ENCODE measurements around the gene MCAM. TPM values are rescaled to one million over a fixed set of nuclear protein-coding genes. Genes with fewer than 3 reads are reported as not detected.

The MCAM gene
- total and polyA plus RNA-seq, 3 donors from 2014 or later = 39.1 to 45.1 (median 43.1) TPM

DNA sequence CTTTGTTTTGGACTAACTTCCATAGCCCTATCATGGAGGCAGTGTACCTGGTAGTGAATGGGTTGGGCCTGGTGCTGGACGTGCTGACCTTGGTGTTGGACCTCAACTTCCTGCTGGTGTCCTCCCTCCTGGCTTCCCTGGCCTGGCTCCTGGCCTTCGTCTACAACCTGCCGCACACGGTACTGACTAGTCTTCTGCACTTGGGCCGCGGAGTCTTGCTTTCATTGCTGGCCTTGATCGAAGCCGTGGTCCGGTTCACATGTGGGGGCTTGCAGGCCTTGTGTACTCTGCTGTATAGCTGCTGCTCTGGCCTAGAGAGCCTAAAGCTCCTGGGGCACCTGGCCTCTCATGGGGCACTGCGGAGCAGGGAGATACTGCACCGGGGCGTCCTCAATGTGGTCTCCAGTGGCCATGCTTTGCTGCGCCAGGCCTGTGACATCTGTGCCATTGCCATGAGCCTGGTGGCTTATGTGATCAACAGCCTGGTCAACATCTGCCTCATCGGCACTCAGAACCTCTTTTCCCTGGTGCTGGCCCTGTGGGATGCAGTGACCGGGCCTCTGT lies 18.2 kb upstream of the MCAM start:
- Histone ChIP-seq H3K27ac (peak overlapping the region; percentile 60 to 92), H3K27me3 (no peaks in the 10 kb centered on the region), H3K4me1 (peaks cover 23% of the 10 kb centered on the region), H3K9me3 (no peaks in the 10 kb centered on the region), H3K4me3 (peak overlapping the region; percentile 70 to 95), H3K36me3 (ENCODE audit: low read depth, missing control alignments) (no peaks in the 10 kb centered on the region)
- intact Hi-C loops (cut with DNase I; ENCODE audit: low total_unique reads) = no loop called here
- TF ChIP-seq, protein P1, sequence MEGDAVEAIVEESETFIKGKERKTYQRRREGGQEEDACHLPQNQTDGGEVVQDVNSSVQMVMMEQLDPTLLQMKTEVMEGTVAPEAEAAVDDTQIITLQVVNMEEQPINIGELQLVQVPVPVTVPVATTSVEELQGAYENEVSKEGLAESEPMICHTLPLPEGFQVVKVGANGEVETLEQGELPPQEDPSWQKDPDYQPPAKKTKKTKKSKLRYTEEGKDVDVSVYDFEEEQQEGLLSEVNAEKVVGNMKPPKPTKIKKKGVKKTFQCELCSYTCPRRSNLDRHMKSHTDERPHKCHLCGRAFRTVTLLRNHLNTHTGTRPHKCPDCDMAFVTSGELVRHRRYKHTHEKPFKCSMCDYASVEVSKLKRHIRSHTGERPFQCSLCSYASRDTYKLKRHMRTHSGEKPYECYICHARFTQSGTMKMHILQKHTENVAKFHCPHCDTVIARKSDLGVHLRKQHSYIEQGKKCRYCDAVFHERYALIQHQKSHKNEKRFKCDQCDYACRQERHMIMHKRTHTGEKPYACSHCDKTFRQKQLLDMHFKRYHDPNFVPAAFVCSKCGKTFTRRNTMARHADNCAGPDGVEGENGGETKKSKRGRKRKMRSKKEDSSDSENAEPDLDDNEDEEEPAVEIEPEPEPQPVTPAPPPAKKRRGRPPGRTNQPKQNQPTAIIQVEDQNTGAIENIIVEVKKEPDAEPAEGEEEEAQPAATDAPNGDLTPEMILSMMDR (IDR thresholded peaks at IDR 0.05) = no peak
- no peak for TF ChIP-seq POLR2A (IDR thresholded peaks at IDR 0.05)
- DNase-seq = no peak
- 42 to 57% methylated on average over 8 to 15 of the region's 15 CpGs for WGBS, 2 donors

DNA sequence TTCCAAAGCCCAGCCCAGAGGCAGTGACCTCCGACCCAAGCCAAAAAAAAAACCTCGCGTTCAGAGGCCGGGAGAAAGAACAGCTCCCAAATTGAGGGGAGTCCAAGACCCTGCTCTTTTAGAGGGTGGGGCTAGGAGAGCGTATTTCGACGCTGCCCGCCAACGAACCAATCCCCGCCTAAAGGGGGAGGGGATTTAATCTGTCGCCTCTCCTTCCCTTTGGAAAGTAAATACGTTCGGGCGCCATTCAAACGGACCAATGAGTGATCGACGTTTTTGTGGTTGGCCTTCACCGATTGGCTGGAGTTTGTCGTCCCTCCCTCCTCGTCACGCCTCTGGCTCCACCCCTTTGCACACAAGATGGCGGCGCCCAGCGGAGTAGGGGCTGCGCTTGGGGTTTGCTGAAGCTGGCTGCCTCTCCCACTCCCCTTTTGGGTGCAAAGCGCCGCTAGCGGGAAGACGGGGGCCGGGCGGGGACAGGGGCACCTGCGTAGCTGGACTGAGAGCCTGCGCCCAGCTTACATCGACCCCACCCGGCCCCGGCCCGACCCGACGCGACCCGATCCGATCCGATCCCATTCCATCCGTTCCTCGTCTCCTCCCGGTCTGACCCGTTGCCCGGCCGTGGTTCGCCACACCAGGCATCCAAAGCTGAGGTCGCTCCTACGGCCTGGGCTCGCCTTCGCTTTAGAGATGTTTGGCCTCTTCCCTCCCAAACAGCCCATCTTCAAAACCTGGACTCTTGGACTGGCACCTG lies 17.4 kb upstream of the MCAM start, which contains the start of gene RNF26:
Gene RNF26, plus strand, starts transcription at position 354 of the 757 bp plus-strand sequence. CDS start 596 bp downstream, outside the sequence.
- intact Hi-C loops (cut with DNase I; ENCODE audit: low total_unique reads) = no loop called here
- Histone ChIP-seq H3K4me1 (peaks cover 17% of the 10 kb centered on the region), H3K4me3 (peak within 1 kb of the TSS; percentile 70 to 95), H3K27ac (peak within 1 kb of the TSS; percentile 60 to 92), H3K36me3 (ENCODE audit: low read depth, missing control alignments) (no peaks in the 10 kb centered on the region), H3K27me3 (no peaks in the 10 kb centered on the region), H3K9me3 (no peaks in the 10 kb centered on the region)
- DNase-seq = peak; percentile 99
- TF ChIP-seq, protein P1 (IDR thresholded peaks at IDR 0.05) = no peak
- TF ChIP-seq POLR2A (IDR thresholded peaks at IDR 0.05) = peak; percentile 48
- 0 to 1% methylated on average over 38 to 54 of the region's 54 CpGs for WGBS, 2 donors

DNA sequence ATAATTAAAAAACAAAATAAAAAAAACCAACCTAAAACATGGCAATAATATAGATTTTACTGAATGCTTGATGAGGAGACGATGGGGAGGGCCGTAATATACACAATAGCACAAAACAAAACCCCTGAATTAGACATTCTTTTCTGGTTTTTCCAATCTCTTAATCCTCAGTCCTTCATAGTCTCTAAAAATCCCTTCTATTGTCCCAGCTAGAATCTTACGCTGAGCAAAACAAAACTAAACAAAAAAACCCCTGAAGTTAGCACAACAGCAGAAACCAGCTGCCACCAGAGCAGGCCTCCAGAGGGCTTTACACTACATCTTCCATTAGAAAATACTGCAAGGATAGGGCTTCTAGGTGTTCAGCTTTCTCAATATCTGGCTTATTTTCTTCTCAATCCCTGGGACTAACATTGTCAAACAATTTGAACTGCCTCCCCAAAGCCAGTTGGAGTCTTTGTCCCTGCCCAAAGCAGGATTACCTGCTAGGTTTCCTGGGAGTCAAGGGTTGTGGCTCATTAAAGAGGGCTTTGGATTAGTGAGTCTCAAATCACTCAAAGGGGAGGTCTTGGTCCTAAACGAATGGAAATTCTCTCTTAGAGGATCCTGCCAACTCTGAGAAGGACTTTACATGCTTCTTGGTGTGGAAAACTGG lies 15.3 kb upstream of the MCAM start:
- Histone ChIP-seq H3K27me3 (no peaks in the 10 kb centered on the region), H3K9me3 (no peaks in the 10 kb centered on the region), H3K4me1 (peaks cover 7% of the 10 kb centered on the region), H3K27ac (no peak overlapping the region), H3K4me3 (no peak overlapping the region), H3K36me3 (ENCODE audit: low read depth, missing control alignments) (no peaks in the 10 kb centered on the region)
- 84 to 91% methylated on average over 4 of the region's 4 CpGs for WGBS, 2 donors
- TF ChIP-seq, protein P1 (IDR thresholded peaks at IDR 0.05) = no peak
- TF ChIP-seq POLR2A (IDR thresholded peaks at IDR 0.05) = no peak
- no peak for DNase-seq
- intact Hi-C loops (cut with DNase I; ENCODE audit: low total_unique reads) = no loop called here

DNA sequence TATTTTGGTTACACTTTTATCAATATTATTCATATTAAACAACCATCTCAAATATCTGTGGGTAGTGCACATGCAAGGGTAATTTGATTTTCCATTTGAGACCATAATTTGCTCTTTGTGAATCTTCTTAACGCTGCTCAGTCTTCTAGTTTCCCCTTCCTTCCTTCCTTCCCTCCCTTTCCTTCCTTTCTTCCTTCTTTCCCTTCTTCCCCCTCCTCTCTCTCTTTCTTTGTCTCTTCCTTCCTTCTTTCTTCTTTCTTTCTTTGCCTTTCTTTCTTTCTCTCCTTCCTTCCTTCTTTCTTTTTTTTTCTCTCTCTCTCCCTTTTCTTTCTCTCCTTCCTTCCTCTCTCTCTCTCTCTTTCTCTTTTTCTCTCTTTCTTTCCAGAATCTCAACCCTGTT lies 13.3 kb upstream of the MCAM start:
- Histone ChIP-seq H3K4me3 (no peak overlapping the region), H3K27ac (no peak overlapping the region), H3K9me3 (no peaks in the 10 kb centered on the region), H3K27me3 (no peaks in the 10 kb centered on the region), H3K4me1 (peaks cover 4% of the 10 kb centered on the region), H3K36me3 (ENCODE audit: low read depth, missing control alignments) (no peaks in the 10 kb centered on the region)
- WGBS, 2 donors = 73 to 86% methylated on average over 1 of the region's 1 CpG
- intact Hi-C loops (cut with DNase I; ENCODE audit: low total_unique reads) = no loop called here
- TF ChIP-seq, protein P1 (IDR thresholded peaks at IDR 0.05) = no peak
- no peak for DNase-seq
